Endothelial cell (in vitro differentiated cells): ENCODE measurements around the gene CD276. TPM values are rescaled to one million over a fixed set of nuclear protein-coding genes. Genes with fewer than 3 reads are reported as not detected.

Experiments
- DNase-seq: peaks from one replicate; pipeline ENCODE4 v3.0.0; 2021; ENCODE audit warnings: low spot score
- H3K27ac Mint-ChIP-seq: one replicate; pipeline ENCODE4 v1.8.0; 2021; ENCODE audit warnings: mixed read lengths, inconsistent platforms; ENCODE audit not compliant: unreplicated experiment
- H3K27me3 Mint-ChIP-seq: one replicate; pipeline ENCODE4 v1.8.0; 2021; ENCODE audit warnings: mild to moderate bottlenecking, moderate library complexity, mixed read lengths, inconsistent platforms; ENCODE audit not compliant: unreplicated experiment
- H3K36me3 Mint-ChIP-seq: one replicate; pipeline ENCODE4 v1.8.0; 2021; ENCODE audit warnings: mild to moderate bottlenecking, low read depth, mixed read lengths, inconsistent platforms; ENCODE audit not compliant: unreplicated experiment
- H3K4me1 Mint-ChIP-seq: one replicate; pipeline ENCODE4 v1.8.0; 2021; ENCODE audit warnings: mild to moderate bottlenecking, mixed read lengths, inconsistent platforms; ENCODE audit not compliant: unreplicated experiment
- H3K4me3 Mint-ChIP-seq: one replicate; pipeline ENCODE4 v1.8.0; 2021; ENCODE audit warnings: mild to moderate bottlenecking, mixed read lengths, inconsistent platforms; ENCODE audit not compliant: unreplicated experiment
- H3K9me3 Mint-ChIP-seq: one replicate; pipeline ENCODE4 v1.8.0; 2021; ENCODE audit warnings: mixed read lengths, inconsistent platforms; ENCODE audit not compliant: unreplicated experiment
- CTCF ChIP-seq: fragments of 200-600 bp; sonication (generic); IDR thresholded peaks from one replicate; pipeline ENCODE4 v1.5.0; 2021; ENCODE audit warnings: antibody characterized with exemption; ENCODE audit not compliant: unreplicated experiment
- total RNA-seq: library from RNA; stranded (reverse); fragmentation: NEBNext Ultra II Directional; extraction: Animal tissue kit (Norgen Biotek cat#: 25700); gene quantifications from one replicate; pipeline ENCODE4 v1.2.1, GENCODE V29; 2021; ENCODE audit not compliant: unreplicated experiment

The CD276 gene
- total RNA-seq, 1 donor from 2014 or later: 552 TPM

- peak within 1 kb of the TSS; percentile 85 for H3K4me3 Mint-ChIP-seq
- no peak within 1 kb of the TSS for H3K27ac Mint-ChIP-seq
- H3K36me3 Mint-ChIP-seq: no peaks in the 10 kb centered on the region
- H3K4me1 Mint-ChIP-seq: peaks cover 11% of the 10 kb centered on the region
- peaks cover 15% of the 10 kb centered on the region for H3K27me3 Mint-ChIP-seq
- no peak for TF ChIP-seq CTCF
- peak; percentile 47 for DNase-seq
- H3K9me3 Mint-ChIP-seq: no peaks in the 10 kb centered on the region
Measured at GRCh38 chr15:73753250-73754130, 69.3 kb downstream of the CD276 start, which contains the start of gene INSYN1. Gene INSYN1, minus strand, starts transcription at chr15:73753351. Its CDS starts 2,221 bp downstream, at chr15:73751130.

GRCh38 chr15:73754461-73754860 is 70.3 kb downstream of the CD276 start:
- no peak for DNase-seq
- Mint-ChIP-seq H3K9me3 (no peaks in the 10 kb centered on the region), H3K27ac (no peak overlapping the region), H3K36me3 (no peaks in the 10 kb centered on the region), H3K4me3 (peak overlapping the region; percentile 85), H3K4me1 (peaks cover 11% of the 10 kb centered on the region), H3K27me3 (peaks cover 13% of the 10 kb centered on the region)
- TF ChIP-seq CTCF: no peak

DNA sequence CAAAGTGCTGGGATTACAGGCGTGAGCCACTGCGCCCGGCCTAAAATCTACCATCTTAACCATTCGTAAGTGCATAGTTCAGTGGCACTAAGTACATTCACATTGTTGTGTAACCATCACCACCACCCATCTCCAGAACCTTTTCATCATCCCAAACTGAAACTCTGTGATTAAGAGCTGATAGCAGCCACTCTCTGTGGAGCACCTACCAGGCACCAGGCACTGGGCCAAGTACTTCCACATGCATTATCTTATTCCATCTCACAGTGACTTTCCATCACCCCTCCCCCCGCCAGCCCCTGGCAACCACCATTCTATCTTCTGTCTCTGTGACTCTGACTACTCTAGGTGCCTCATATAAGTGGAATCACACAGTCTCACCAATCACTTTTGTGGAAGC is 71.3 kb downstream of the CD276 start:
- Mint-ChIP-seq H3K4me3 (no peak overlapping the region), H3K36me3 (no peaks in the 10 kb centered on the region), H3K27ac (no peak overlapping the region), H3K27me3 (peaks cover 13% of the 10 kb centered on the region), H3K9me3 (no peaks in the 10 kb centered on the region), H3K4me1 (peaks cover 11% of the 10 kb centered on the region)
- no peak for TF ChIP-seq CTCF
- DNase-seq: no peak

GRCh38 chr15:73755946-73756345 is 71.8 kb downstream of the CD276 start:
- H3K27ac Mint-ChIP-seq: no peak overlapping the region
- H3K4me3 Mint-ChIP-seq: no peak overlapping the region
- TF ChIP-seq CTCF: no peak
- H3K9me3 Mint-ChIP-seq: no peaks in the 10 kb centered on the region
- peaks cover 11% of the 10 kb centered on the region for H3K4me1 Mint-ChIP-seq
- no peaks in the 10 kb centered on the region for H3K36me3 Mint-ChIP-seq
- no peak for DNase-seq
- peaks cover 11% of the 10 kb centered on the region for H3K27me3 Mint-ChIP-seq

DNA sequence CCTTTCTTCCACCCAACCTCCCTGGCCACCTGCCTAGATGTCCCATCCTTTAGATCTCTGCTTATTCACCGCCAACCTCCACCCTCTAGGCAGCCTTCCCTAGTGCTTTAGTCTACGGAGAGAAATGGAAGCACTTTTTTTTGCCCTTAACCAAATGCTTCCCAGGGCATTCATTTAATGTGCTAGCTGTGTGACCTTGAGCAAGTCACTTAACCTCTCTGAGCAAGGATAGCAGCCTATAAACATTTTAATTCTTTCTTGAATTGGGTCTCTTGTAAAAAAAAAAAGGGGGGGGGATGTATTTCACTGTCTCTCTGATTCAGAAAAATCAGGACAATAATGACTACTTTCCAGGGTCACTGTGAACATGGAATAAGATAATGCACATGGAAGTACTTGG is 72.2 kb downstream of the CD276 start:
- Mint-ChIP-seq H3K36me3 (no peaks in the 10 kb centered on the region), H3K4me3 (no peak overlapping the region), H3K9me3 (no peaks in the 10 kb centered on the region), H3K4me1 (peaks cover 11% of the 10 kb centered on the region), H3K27me3 (peaks cover 11% of the 10 kb centered on the region), H3K27ac (no peak overlapping the region)
- no peak for TF ChIP-seq CTCF
- no peak for DNase-seq
